Upper lobe of left lung (tissue), 4 donors: ENCODE measurements around the gene FZD2.

Experiments used
- CTCF ChIP-seq, 6 experiments: fragments of 450-650 bp in 4 of 6; fragments of 200-600 bp in 2 of 6; sonication (generic) in 2 of 6; IDR thresholded peaks; one replicate each; pipeline ENCODE4 v1.5.1; 2016 to 2019; ENCODE audit warnings: antibody characterized with exemption in 6 of 6
- POLR2AphosphoS5 ChIP-seq, 2 donors: sonication (generic); formaldehyde crosslinking; IDR thresholded peaks; one replicate each; pipeline ENCODE4 v1.5.1; 2017; ENCODE audit warnings: antibody characterized with exemption in 2 of 2

- TF ChIP-seq POLR2AphosphoS5 (IDR thresholded peaks at IDR 0.05) (no peak), CTCF (IDR thresholded peaks at IDR 0.05) (no peak)
Measured at GRCh38 chr17:44549686-44550085, 7.6 kb upstream of the FZD2 start.
